Upper lobe of left lung (tissue), 4 donors: ENCODE results near the gene ITPR1.

Experiments
- POLR2A ChIP-seq, 4 donors: fragments of 450-650 bp; IDR thresholded peaks; one replicate each; pipeline ENCODE4 v1.5.1; 2016 to 2017; ENCODE audit warnings: antibody characterized with exemption in 4 of 4, mild to moderate bottlenecking in 2 of 4
- POLR2AphosphoS5 ChIP-seq, 2 donors: sonication (generic); formaldehyde crosslinking; IDR thresholded peaks; one replicate each; pipeline ENCODE4 v1.5.1; 2017; ENCODE audit warnings: antibody characterized with exemption in 2 of 2
- TF ChIP-seq, protein P1 (sequence below), 6 experiments: fragments of 450-650 bp in 4 of 6; fragments of 200-600 bp in 2 of 6; sonication (generic) in 2 of 6; IDR thresholded peaks; one replicate each; pipeline ENCODE4 v1.5.1; 2016 to 2019; ENCODE audit warnings: antibody characterized with exemption in 6 of 6

DNA sequence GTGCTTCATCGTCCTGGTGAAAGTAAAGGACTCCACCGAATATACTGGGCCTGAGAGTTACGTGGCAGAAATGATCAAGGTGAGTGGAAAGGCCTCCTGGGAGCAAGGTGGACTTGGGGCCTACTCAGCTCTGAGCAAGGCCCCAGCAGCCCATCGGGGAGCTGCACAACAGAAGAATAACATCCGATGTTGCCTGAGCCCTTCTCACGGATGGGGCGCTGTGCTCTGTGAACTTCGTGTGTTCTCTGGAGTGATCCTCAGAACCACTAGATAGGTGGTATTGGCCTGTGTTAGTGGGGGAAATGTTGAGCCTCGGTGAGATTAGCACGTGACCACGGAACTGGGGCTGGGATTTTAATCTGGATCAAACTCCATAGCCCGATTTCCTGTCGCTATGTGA, 325.0 kb downstream of the ITPR1 start:
- TF ChIP-seq, protein P1, sequence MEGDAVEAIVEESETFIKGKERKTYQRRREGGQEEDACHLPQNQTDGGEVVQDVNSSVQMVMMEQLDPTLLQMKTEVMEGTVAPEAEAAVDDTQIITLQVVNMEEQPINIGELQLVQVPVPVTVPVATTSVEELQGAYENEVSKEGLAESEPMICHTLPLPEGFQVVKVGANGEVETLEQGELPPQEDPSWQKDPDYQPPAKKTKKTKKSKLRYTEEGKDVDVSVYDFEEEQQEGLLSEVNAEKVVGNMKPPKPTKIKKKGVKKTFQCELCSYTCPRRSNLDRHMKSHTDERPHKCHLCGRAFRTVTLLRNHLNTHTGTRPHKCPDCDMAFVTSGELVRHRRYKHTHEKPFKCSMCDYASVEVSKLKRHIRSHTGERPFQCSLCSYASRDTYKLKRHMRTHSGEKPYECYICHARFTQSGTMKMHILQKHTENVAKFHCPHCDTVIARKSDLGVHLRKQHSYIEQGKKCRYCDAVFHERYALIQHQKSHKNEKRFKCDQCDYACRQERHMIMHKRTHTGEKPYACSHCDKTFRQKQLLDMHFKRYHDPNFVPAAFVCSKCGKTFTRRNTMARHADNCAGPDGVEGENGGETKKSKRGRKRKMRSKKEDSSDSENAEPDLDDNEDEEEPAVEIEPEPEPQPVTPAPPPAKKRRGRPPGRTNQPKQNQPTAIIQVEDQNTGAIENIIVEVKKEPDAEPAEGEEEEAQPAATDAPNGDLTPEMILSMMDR (IDR thresholded peaks at IDR 0.05) = no peak
- no peak for TF ChIP-seq POLR2A (IDR thresholded peaks at IDR 0.05)
- TF ChIP-seq POLR2AphosphoS5 (IDR thresholded peaks at IDR 0.05) = no peak
